AG09319 (cell line): ENCODE data around the gene GALNT17.

Experiments
- DNase-seq: peaks from one replicate; pipeline ENCODE4 v3.0.0-alpha.2; 2010; ENCODE audit warnings: low read depth; ENCODE audit errors: extremely low read depth
- TF ChIP-seq, protein P1 (sequence below): IDR thresholded peaks from 2 replicates; pipeline ENCODE4 v1.5.1; 2011; ENCODE audit warnings: low read depth, mild to moderate bottlenecking, inconsistent platforms, low read length, moderate library complexity

The GALNT17 gene

DNA sequence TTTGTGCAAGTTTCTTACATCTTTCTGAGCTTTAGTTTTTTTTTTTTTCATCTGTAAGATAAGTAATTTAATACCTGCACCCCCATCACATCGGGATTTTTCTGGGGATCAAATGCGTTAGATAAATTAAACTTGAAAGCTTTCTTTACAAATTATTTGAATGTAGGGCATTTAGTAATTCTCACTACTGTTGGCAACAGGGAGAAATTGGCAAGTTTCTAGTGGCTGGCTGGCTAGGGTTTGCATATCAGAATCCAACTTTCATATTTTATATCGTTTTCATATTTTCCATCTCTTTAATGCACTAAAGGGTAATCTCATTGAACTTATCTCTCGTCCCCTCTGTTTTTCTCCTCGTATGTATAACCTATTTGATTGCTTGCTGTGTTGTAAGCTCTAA is 412.9 kb downstream of the GALNT17 start:
- TF ChIP-seq, protein P1, sequence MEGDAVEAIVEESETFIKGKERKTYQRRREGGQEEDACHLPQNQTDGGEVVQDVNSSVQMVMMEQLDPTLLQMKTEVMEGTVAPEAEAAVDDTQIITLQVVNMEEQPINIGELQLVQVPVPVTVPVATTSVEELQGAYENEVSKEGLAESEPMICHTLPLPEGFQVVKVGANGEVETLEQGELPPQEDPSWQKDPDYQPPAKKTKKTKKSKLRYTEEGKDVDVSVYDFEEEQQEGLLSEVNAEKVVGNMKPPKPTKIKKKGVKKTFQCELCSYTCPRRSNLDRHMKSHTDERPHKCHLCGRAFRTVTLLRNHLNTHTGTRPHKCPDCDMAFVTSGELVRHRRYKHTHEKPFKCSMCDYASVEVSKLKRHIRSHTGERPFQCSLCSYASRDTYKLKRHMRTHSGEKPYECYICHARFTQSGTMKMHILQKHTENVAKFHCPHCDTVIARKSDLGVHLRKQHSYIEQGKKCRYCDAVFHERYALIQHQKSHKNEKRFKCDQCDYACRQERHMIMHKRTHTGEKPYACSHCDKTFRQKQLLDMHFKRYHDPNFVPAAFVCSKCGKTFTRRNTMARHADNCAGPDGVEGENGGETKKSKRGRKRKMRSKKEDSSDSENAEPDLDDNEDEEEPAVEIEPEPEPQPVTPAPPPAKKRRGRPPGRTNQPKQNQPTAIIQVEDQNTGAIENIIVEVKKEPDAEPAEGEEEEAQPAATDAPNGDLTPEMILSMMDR: no peak
- no peak for DNase-seq

- DNase-seq: no peak
- TF ChIP-seq, protein P1: no peak
Measured at GRCh38 chr7:71547426-71547825, 415.5 kb downstream of the GALNT17 start.

- TF ChIP-seq, protein P1: no peak
- DNase-seq: no peak
Measured at GRCh38 chr7:71548746-71549145, 416.8 kb downstream of the GALNT17 start.

DNA sequence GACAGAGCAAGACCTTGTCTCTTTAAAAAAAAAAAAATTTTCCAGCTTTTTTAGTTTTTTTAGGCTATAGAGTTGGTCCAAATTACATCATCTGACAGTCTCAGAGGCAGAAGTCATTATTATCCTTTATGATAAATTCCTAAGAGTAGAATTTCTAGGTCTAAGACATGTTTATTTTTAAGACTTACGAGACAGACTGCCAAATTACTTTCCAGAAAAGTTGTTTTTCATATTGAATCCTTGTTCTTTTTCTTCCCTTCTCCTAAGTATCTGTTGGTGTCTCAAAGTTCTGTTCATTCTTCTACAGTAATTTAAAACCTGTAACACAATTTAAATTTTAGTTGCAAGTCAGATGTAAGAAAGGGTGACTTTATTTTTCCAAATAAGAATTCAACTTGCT is 421.4 kb downstream of the GALNT17 start:
- TF ChIP-seq, protein P1: no peak

GRCh38 chr7:71555758-71556157 is 423.8 kb downstream of the GALNT17 start:
- TF ChIP-seq, protein P1: no peak
- no peak for DNase-seq

More for the DNA sequence above, 421.4 kb downstream of the GALNT17 start:
- no peak for DNase-seq

DNA sequence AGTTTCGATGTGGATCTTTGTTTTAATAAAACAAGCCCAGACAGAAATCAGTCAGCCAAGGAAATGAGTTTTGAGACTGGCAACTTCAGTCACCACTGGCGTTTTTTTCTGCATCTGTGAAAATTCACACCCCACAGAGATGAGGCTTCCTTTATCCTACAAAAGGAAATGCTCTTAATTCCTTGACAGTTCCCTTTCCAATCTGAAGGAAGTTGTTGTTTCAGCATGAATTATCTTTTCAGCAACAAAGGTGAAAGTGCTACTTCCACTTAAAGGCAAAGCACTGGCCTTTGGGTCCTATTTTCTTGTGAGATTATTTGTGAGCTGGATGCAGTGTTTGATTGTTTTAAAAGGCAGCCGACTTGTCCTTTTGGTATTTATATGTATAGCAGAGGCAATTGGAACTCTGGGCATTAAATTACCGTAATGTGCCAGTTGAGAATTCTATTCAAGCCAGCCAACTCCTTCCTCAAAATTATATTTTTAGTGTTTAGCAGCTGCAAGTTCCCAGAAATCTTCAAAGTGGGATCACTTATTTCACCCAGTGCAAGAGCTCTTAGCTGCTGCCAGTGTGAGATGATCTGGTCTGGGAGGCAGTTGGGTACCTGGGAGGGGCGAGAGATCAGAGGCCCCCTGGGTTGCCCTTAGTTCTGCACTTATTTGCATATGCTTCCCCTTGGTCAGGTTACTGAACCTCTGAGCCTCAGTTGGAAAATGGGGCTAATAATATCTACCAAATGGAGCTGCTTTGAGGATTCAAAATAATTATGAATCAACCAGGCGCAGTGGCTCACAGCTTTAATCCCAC is 427.1 kb downstream of the GALNT17 start:
- DNase-seq: no peak
- TF ChIP-seq, protein P1: no peak

GRCh38 chr7:71560354-71560995 is 428.5 kb downstream of the GALNT17 start:
- no peak for DNase-seq
- TF ChIP-seq, protein P1: no peak
